Fibroblast of lung (primary cell): ENCODE data around the gene BMPR1A. TPM values are rescaled to one million over a fixed set of nuclear protein-coding genes. Genes with fewer than 3 reads are reported as not detected.

Experiments
- DNase-seq, 2 donors: peaks; one replicate each; pipeline versions ENCODE4 v3.0.0 to v3.0.0-alpha.2; 2010; ENCODE audit warnings: low read depth in 2 of 2
- H2AFZ ChIP-seq: 2 replicates; pipeline ENCODE4 v1.5.1; 2012; ENCODE audit warnings: low read length, control low read depth, inconsistent platforms
- H3K27ac ChIP-seq: 2 replicates; pipeline ENCODE4 v1.5.1; 2011; ENCODE audit warnings: low read length, control low read depth; ENCODE audit not compliant: insufficient read depth
- H3K27me3 ChIP-seq: 2 replicates; pipeline ENCODE4 v1.5.1; 2011; ENCODE audit warnings: mild to moderate bottlenecking, low read length; ENCODE audit not compliant: control insufficient read depth, insufficient read depth
- H3K36me3 ChIP-seq: 2 replicates; pipeline ENCODE4 v1.5.1; 2011; ENCODE audit warnings: low read length; ENCODE audit not compliant: control insufficient read depth, insufficient read depth
- H3K4me1 ChIP-seq: 2 replicates; pipeline ENCODE4 v1.5.1; 2011; ENCODE audit warnings: low read length; ENCODE audit not compliant: control insufficient read depth, insufficient read depth; ENCODE audit errors: extremely low read depth
- H3K4me2 ChIP-seq: 2 replicates; pipeline ENCODE4 v1.5.1; 2011; ENCODE audit warnings: low read length, control low read depth; ENCODE audit not compliant: insufficient read depth; ENCODE audit errors: extremely low read depth
- H3K4me3 ChIP-seq, 4 experiments: fragments of 200-600 bp in 1 of 4; sonication (generic) in 1 of 4; replicated peaks in 1 of 4; 2 replicates each; pipeline ENCODE4 v1.5.1; 2011 to 2016; ENCODE audit warnings: low read length in 4 of 4, low read depth in 3 of 4, mild to moderate bottlenecking in 3 of 4, control low read depth in 2 of 4, inconsistent platforms in 1 of 4, mixed read lengths in 1 of 4; ENCODE audit not compliant: insufficient read depth in 1 of 4; ENCODE audit errors: control extremely low read depth in 1 of 4
- H3K79me2 ChIP-seq: 2 replicates; pipeline ENCODE4 v1.5.1; 2012; ENCODE audit warnings: mild to moderate bottlenecking, low read length, inconsistent platforms; ENCODE audit not compliant: control insufficient read depth, insufficient read depth
- H3K9ac ChIP-seq: 2 replicates; pipeline ENCODE4 v1.5.1; 2011; ENCODE audit warnings: mild to moderate bottlenecking, low read length, control low read depth; ENCODE audit not compliant: insufficient read depth
- H3K9me3 ChIP-seq: 2 replicates; pipeline ENCODE4 v1.5.1; 2012; ENCODE audit warnings: low read depth, low read length; ENCODE audit not compliant: control insufficient read depth, insufficient read depth
- H4K20me1 ChIP-seq: 2 replicates; pipeline ENCODE4 v1.5.1; 2011; ENCODE audit warnings: low read length; ENCODE audit not compliant: control insufficient read depth, insufficient read depth; ENCODE audit errors: extremely low read depth
- EZH2 ChIP-seq: IDR thresholded peaks from 2 replicates; pipeline ENCODE4 v1.5.1; 2012; ENCODE audit warnings: low read length, control low read depth, mild to moderate bottlenecking; ENCODE audit errors: missing control alignments
- polyA plus RNA-seq, 2 donors: library from polyadenylated mRNA; depleted of rRNA in 1 of 2; stranded (reverse) in 1 of 2; unstranded in 1 of 2; fragments of >200 nt; gene quantifications; 2 replicates each; pipeline ENCODE4 v1.2.1, GENCODE V29; 2011 to 2012; ENCODE audit warnings: missing spikeins in 1 of 2
- total RNA-seq: library from RNA; depleted of rRNA; stranded (reverse); fragments of >200 nt; gene quantifications from 2 replicates; pipeline ENCODE4 v1.2.1, GENCODE V29; 2014
- TF ChIP-seq, protein P1 (sequence below), 2 donors: IDR thresholded peaks in 1 of 2; conservative IDR thresholded peaks in 1 of 2; 1 replicate in 1 of 2; 2 replicates in 1 of 2; pipeline ENCODE4 v1.5.1; 2011 to 2012; ENCODE audit warnings: low read length in 2 of 2, control low read depth in 1 of 2, inconsistent platforms in 1 of 2, low read depth in 1 of 2, mild to moderate bottlenecking in 1 of 2

BMPR1A gene
- total and polyA plus RNA-seq, 2 donors (not counting 1 experiment from before 2014, with no cell fraction given), result 52.8 to 61.8 TPM

DNA sequence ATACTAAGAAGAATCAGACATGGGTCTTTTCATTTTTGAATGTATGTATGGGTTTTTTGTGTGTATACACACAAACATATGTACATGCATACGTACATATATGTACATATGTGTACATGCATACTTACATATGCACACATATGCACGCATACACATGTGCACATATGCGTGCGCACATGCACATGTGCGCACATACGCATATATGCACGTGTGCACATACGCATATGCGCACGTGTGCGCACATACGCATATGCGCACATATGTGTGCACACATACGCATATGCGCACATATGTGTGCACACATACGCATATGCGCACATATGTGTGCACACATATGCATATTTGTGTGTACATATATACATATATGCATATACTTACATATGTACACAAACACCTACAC, 4.9 kb upstream of the BMPR1A start:
- no peaks in the 10 kb centered on the region for H3K9me3 ChIP-seq
- H3K79me2 ChIP-seq, result peaks cover 3% of the 10 kb centered on the region
- H3K27me3 ChIP-seq, result no peaks in the 10 kb centered on the region
- H3K27ac ChIP-seq, result no peak overlapping the region
- no peak for DNase-seq
- H3K36me3 ChIP-seq, result no peaks in the 10 kb centered on the region
- no peak overlapping the region for H3K4me2 ChIP-seq
- H4K20me1 ChIP-seq, result no peaks in the 10 kb centered on the region
- no peaks in the 10 kb centered on the region for H3K4me1 ChIP-seq
- no peak overlapping the region for H2AFZ ChIP-seq
- no peak overlapping the region for H3K9ac ChIP-seq
- no peak for TF ChIP-seq EZH2
- TF ChIP-seq, protein P1, sequence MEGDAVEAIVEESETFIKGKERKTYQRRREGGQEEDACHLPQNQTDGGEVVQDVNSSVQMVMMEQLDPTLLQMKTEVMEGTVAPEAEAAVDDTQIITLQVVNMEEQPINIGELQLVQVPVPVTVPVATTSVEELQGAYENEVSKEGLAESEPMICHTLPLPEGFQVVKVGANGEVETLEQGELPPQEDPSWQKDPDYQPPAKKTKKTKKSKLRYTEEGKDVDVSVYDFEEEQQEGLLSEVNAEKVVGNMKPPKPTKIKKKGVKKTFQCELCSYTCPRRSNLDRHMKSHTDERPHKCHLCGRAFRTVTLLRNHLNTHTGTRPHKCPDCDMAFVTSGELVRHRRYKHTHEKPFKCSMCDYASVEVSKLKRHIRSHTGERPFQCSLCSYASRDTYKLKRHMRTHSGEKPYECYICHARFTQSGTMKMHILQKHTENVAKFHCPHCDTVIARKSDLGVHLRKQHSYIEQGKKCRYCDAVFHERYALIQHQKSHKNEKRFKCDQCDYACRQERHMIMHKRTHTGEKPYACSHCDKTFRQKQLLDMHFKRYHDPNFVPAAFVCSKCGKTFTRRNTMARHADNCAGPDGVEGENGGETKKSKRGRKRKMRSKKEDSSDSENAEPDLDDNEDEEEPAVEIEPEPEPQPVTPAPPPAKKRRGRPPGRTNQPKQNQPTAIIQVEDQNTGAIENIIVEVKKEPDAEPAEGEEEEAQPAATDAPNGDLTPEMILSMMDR (conservative IDR thresholded peaks at IDR 0.05 in 1 of 2, IDR thresholded peaks at IDR 0.05 in 1 of 2; ENCODE audit: low read depth in 1 of 2, low read length in 2 of 2), result no peak
- no peak overlapping the region for H3K4me3 ChIP-seq

DNA sequence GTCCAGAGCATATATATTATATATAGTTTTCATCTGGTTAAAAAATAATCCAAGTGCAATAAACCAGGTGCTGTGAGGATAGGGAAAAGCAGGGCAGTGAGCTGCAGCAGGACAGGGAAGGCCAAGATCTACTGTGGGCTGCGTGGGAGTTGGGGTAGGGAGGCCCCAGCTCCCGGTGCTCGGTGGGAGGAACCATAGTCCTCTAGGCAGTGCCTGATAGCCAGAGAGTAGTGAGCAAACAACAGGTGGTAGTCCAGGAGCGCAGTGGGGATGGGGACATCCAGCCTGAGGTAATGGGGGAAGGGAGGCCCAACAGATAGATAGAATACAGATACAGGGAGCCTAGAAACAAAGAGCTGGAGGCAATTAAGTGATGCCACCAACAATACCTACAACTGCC, 4.1 kb upstream of the BMPR1A start:
- DNase-seq, result no peak
- Histone ChIP-seq H3K79me2 (peaks cover 9% of the 10 kb centered on the region), H3K4me1 (no peaks in the 10 kb centered on the region), H3K9me3 (no peaks in the 10 kb centered on the region), H3K27me3 (no peaks in the 10 kb centered on the region), H3K27ac (no peak overlapping the region), H4K20me1 (no peaks in the 10 kb centered on the region), H3K9ac (no peak overlapping the region), H3K4me3 (no peak overlapping the region), H3K36me3 (no peaks in the 10 kb centered on the region), H2AFZ (no peak overlapping the region), H3K4me2 (no peak overlapping the region)
- TF ChIP-seq EZH2, result no peak
- TF ChIP-seq, protein P1 (conservative IDR thresholded peaks at IDR 0.05 in 1 of 2, IDR thresholded peaks at IDR 0.05 in 1 of 2; ENCODE audit: low read depth in 1 of 2, low read length in 2 of 2), result no peak

DNA sequence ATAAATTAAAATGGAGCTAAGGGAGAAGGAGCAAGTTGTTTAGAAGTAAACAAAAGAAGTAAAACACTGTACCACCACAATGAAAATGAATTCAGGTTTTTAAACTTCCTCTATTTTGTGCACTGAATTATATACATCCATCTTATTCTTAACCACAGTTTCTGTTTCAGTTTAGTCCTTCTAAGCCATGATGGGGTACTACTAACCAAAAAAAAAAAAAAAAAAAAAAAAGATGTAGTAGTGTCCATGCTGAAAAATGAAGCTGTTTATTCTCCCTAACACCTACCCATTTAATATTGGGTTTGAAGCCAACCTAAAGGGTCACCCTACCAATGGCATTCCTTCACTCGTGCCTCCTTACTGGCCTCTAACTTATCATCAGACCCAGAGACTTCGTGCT, 3.4 kb upstream of the BMPR1A start:
- no peaks in the 10 kb centered on the region for H3K4me1 ChIP-seq
- no peak for DNase-seq
- H3K27me3 ChIP-seq, result no peaks in the 10 kb centered on the region
- no peak overlapping the region for H2AFZ ChIP-seq
- no peak overlapping the region for H3K4me2 ChIP-seq
- H3K9ac ChIP-seq, result no peak overlapping the region
- no peak overlapping the region for H3K27ac ChIP-seq
- H3K36me3 ChIP-seq, result no peaks in the 10 kb centered on the region
- H3K9me3 ChIP-seq, result no peaks in the 10 kb centered on the region
- TF ChIP-seq, protein P1 (conservative IDR thresholded peaks at IDR 0.05 in 1 of 2, IDR thresholded peaks at IDR 0.05 in 1 of 2; ENCODE audit: low read depth in 1 of 2, low read length in 2 of 2), result no peak
- H4K20me1 ChIP-seq, result no peaks in the 10 kb centered on the region
- H3K4me3 ChIP-seq, result no peak overlapping the region
- peaks cover 17% of the 10 kb centered on the region for H3K79me2 ChIP-seq
